Activated gamma-delta T cell treated with anti-CD3 and anti-CD28 coated beads, Interleukin-2, amount 50 U/mL, for 16 hours (primary cell): ENCODE measurements around the gene ARID1B.

Experiments
- DNase-seq: peaks from one replicate; pipeline ENCODE4 v3.0.0-alpha.2; 2020; ENCODE audit warnings: low read depth

Gene ARID1B

DNA sequence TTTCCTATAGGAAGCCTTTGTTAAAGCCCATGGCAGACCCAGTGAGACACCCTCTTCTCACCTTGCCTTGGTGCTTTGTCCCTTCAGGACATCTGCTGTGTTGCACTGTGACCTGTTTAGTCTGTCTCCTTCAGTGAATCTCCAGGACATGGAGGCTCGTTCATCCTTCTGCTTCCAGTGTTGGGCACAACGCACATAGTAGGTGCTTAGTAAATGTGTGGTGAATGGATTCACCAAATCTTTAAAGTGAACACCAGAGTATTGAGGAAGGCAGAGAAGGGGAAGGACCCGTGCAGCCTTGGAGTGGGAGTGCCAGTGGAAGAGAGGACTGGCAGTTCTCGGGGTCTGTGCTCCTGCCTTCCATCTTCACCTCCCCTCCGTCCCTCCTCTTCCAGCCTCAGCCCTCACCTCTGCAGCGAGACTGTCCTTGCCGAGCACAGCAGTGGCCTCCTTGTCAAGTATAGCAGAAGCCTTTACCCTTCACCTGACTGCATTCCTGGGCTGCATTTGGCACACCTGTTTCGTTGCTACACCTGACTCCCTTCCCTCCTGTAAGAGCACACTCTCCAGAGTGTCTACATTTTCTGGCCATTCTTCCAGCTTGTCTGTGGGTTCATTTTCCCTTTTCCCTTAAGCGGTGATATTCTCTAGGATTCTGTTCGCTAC, 49.2 kb downstream of the ARID1B start:
- DNase-seq, result no peak

DNA sequence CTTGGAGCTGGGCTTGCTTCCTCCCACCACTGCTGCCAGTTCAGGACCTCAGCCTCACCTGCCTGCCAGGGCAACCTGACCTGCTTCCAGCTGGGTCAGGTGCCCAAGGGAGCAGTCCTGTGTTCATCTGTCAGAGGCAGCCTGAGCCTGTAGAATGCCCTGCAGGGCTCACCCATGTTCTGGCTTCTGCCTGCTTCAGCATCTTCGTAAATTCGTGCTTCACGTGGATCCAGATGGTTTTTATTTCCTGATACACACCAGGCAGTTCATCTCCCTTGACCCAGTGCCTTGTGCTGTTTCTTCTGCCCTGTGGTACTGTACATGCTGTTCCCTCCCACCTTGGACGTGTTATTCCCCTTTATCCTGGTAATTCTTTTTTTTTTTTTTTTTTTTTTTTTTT, 50.2 kb downstream of the ARID1B start:
- no peak for DNase-seq

DNA sequence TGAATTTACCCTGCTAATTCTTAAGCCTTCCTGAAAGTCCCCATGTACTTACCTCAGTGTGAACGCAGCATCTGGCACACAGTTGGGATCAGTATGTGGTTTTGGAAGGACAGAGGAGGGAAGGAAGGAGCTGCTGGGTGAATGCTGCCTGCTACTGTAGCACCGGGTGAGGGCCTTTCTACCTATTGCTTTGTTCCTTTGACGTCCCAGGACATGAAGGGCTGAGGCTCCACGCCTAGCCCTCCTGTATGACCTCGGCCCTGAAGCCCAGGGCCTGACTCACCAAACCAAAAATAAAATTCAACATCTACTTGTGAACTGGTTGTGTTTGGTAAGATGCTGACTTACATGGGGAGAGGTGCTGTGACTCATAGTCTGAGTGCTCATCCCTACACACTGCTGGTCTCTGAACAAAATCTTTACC, 51.1 kb downstream of the ARID1B start:
- no peak for DNase-seq

DNA sequence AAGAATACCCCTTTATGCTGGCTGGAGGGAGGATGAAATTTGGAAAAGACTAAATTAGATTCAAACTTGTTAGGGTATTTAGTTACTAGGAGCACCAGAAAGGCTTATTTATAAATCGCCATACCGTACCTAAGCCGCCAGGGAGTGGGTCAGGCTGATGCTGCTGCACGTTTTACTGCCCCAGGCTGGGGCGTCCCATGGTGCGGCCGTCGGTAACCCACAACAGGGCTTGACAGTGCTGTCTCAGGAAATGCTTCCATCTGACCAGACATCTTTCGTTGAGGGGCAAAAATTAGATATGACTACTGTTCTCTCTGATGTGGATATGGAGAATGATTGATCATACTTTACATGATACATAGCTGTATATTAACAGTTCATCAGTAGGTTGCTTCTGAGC, 52.9 kb downstream of the ARID1B start:
- DNase-seq, result no peak

GRCh38 chr6:156832231-156832647, 55.1 kb downstream of the ARID1B start:
- no peak for DNase-seq

DNA sequence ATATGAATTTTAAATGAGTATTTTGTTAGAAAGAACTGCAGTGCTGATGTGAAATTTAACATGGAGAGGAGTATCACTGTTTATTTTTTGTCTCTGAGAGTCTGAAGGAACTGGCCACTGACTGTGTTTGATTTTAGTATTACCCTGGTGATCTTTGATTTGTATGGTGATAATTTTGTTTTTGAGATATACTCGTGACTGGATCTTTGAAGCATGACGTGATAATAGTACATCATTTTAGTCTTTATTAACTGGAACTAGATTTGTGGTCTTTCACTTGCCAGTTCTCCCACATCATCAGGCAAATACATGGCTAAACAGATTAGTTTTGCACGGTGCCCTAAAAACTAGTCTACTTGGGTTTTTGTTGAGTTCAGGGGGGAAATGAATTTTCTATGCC, 55.5 kb downstream of the ARID1B start:
- no peak for DNase-seq

- DNase-seq, result no peak
Measured at GRCh38 chr6:156833755-156834154, 56.6 kb downstream of the ARID1B start.

DNA sequence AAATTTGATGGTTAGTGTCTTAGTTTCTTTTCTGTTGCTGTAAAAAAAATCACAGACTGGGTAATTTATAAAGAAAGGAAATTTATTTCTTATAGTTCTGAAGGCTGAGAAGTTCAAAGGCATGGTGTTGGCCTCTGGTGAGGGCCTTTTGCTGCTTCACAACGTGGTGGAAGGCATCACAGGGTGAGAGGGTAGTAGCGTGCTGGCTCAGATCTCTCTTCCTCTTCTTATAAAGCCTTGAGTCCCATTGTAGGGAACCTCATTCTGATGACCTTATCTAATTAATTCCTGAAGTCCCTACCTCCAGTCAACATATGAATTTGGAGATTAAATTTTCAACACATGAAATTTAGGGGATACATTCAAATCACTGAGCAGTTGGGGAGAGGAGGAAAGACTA, 62.0 kb downstream of the ARID1B start:
- no peak for DNase-seq

DNA sequence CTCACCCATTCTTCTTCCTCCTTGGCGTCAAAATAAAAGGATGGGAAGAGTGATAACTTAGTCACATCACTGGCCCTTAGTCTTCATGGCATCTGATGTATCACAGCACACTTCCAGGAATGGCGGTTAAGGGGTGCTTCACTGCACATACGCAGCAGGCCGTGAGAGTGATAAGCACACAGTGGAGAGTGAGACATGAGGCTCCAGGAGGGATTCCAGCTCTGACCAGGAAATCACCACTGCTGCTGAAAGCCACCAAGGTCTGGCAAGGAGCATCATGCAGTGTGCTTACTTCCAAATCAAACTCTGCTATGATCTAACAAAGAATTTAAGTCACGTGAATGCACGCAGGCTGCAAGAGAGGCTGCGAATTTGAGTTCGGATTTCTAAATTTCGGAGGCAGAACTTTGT, 62.4 kb downstream of the ARID1B start:
- no peak for DNase-seq

- DNase-seq, result no peak
Measured at GRCh38 chr6:156840136-156840535, 63.0 kb downstream of the ARID1B start.

GRCh38 chr6:156840606-156841005, 63.4 kb downstream of the ARID1B start:
- DNase-seq, result no peak

DNA sequence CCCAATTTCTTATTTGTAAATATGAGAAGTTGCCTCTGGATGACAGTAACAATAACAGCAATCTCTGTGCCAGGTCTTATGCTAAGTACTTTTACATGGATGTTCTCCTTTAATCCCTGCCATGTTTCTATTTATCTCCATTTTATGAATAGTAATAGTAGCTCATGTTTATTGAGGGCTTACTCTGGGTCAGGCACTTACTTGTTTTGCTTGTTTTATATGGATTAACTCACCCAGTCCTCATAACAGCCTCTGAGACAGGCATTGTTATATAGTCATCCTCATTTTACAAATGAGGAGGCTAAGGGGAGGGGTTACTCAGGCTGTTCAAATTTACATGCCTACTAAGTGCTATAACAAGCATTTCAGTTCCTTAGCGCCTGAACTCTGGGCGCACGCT, 64.3 kb downstream of the ARID1B start:
- no peak for DNase-seq

DNA sequence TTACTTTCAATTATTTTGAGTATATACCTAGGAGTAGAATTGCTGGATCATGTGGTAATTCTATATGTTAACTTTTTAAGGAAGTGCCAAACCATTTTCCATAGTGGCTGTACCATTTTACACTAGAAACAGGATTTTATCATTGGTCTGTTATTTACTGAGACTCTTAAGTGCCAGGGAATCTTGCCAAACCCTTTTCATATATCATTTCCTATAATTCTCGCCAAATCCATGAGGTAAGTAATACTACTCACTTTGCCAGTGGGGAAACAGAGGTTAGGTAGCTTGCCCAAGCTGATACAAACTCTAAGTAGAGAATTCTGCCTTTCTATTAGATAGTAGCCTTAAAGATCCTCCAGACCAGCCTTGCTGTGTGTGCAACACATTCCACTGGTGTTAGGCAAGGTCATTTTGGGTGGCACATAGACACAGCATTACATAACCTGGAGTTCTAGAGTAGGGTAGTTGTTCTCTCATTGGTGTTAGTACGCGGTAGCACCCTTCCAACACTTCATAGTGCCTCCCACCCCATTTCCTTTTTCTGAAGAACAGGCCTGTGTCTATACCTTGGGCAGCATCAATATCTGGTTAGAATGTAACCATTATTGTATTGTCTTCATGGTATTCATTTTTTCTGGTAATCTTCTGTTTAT, 65.5 kb downstream of the ARID1B start:
- DNase-seq, result no peak

GRCh38 chr6:156844089-156844488, 66.9 kb downstream of the ARID1B start:
- DNase-seq, result no peak

DNA sequence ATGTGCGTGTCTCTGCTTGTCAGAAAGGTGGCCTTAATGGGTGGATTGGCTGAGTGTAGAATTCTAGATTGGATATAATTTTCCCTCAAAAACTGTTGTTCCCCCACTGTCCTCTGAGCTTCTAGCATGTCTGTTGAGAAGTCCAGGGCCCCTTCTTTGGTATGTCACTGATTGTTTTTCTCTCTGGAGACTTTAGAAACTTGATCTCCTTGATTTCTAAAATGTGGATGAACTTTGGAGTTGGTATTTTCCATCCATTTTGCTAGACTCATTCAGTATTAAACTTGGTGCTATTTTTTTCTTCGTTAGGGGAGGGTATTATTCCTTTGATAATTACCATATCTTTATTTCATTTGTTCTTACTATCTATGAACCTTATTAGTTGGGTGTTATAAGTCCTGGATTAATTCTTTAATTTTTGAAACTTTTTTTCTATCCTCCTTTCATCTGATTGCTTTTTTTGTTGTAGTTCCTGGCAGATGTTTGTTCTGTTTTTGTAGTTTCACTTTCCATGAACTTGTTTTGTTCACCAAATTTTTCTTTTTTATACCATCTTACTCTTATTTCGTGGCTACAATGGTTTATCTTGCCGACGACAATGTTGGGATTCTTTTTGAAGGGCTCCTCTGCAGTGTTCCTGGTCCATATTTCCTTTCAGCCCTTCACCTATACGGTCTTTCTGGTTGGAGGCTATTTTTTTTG, 68.4 kb downstream of the ARID1B start:
- DNase-seq, result no peak

DNA sequence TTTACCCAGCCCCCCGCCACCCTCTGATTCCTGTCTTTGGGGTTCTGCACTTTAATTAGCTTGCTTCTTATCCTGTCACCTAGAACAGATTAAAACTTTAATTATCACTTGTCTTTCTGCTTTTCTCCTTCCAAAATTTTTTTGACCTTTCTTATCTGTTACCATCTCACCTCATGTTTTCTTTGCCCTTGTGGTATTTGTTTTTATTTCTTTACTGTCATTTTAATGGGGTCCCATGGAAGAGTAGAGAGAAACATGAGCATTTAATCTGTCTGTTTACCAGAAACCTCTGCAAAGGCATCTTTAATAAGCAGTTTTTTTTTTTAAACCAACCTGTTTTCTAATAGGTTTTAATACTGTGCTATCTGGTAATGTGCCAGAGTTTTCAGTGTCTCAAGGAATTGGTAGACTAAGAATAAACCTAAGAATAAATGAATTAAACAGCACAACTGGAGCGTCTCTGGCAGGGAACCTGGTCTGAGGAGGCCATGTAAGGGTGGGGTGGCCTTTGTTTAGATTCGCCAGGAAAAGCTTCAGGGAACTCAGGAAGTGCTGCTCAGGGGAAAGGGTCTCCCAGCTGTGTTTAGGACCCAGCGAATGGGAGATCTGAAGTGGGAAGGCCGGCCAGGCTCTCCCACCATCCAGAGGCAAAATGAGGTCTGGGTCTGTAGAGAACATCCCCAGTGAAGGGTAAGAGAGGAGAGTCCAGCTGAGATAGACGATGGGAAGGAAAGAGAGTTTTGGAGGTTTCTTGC, 69.8 kb downstream of the ARID1B start:
- no peak for DNase-seq

GRCh38 chr6:156848123-156848522, 70.9 kb downstream of the ARID1B start:
- no peak for DNase-seq

DNA sequence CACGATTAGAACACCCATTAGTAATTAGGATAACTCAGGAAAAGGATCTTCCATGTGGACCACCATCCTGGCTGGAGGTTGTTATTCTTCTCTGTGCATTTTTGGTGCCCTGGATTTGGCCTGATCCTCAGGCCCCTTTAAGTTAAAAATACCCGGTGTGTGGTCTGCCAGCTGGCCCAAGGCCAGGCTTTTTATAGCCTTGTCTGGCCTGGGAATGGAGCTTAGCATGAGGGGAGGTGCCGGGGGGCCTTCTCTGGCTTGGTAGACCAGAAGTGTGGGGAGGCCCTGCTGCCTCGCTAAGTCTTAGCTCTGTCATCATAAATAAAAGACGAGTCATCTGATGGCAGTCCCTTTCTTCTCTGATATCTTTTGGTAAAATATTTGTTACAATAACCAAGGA, 71.4 kb downstream of the ARID1B start:
- DNase-seq, result no peak

GRCh38 chr6:156849806-156850205, 72.6 kb downstream of the ARID1B start:
- no peak for DNase-seq

DNA sequence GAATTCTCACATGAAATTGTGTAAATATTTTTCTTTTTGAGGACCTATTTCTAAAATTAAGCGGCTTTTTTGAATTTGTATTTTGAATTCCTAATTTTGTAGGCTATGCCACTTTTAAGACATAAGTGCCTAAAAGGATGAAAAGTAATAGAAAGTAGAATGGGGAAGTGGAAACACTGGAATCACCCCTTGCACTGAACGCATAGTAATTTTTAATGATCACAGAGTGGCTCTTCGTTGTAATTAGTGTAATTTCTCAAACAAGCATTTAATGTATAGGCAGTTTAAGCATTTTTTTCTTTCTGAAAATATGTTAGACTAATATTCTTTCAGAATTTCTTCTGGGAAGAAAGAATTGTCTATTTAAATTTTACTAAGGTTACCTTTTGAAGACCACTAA, 73.2 kb downstream of the ARID1B start:
- no peak for DNase-seq

- no peak for DNase-seq
Measured at GRCh38 chr6:156851454-156851921, 74.3 kb downstream of the ARID1B start.

DNA sequence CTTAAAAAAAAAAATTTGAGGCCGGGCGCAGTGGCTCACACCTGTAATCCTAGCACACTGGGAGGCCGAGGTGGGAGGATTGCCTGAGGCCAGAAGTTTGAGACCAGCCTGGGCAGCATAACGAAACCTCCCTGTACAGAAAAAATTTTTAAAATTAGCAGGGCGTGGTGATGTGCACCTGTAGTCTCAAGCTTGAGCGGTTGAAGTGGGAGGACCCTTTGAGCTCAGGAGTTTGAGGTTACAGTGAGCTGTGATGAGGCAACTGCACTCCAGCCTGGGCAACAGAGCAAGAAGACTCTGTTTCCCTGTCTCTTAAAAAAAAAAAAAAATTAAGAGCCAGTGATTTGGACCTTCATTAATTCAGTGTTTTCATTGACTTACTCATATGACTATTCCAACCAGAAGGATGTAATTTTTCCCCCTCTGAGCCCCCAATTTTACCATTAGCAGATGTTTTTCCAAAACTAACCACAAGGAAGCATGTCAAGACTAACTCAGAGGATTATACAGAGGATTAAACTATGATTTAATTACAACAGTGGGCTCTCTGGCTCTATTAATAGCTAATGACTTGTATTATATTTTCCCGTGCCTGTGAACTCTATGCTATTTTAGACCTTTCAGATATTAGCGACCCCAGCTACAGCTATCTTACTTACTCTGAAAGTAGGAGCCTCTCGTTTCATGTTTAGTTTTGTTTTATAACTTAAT, 75.1 kb downstream of the ARID1B start:
- DNase-seq, result no peak
